NCI-H187 treated with DMSO at 0.1 percent for 48 hours (cell line): ENCODE results near the gene ACO1.

Experiments used
- DNase-seq: peaks from one replicate; lab custom pipeline; 2025; lab: John Stamatoyannopoulos, UW

Gene ACO1

DNA sequence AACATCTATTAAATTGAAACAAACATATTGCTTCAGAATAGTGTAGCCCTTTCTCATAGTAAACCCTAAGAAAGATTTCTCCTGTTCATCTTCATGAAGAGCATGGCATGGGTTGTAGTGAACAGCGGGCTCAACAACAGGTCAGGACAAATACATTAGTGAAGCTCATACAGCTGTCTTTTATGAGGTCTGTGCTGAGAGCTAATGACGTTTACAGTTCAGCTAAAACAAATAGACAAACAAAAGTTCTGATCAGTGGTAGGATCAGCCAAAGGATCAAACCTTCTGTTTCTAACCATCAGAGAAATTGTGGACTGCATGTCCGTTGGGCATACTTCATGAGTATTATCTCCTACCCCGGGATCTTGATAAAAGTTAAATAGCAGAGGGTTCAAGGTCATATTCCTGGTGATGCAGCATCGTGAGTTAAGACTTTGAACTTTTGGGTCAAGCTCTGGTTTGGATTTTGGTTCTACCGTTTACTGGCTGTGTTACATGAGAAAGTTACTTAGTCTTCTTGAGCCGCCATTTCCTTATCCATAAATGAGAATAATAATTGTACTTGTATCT is 37.9 kb downstream of the ACO1 start:
- DNase-seq: no peak

DNA sequence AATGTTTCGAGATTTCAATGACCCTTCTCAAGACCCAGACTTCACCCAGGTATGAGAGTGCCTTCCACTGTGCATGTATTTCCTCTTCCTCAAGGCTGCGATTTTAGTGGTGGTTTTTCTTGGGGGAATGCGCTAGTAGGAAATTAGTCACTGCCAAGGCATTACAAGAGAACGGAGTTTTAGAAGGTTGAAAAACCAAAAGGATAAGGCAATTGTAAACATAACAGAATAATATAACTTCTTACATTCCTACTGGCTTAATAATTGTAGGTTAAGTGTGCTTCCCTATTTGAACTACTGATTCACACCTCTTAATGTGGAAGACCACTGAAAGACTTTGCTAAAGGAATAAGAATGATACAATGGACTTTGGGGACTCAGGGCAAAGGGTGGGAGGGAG is 38.9 kb downstream of the ACO1 start:
- no peak for DNase-seq

DNA sequence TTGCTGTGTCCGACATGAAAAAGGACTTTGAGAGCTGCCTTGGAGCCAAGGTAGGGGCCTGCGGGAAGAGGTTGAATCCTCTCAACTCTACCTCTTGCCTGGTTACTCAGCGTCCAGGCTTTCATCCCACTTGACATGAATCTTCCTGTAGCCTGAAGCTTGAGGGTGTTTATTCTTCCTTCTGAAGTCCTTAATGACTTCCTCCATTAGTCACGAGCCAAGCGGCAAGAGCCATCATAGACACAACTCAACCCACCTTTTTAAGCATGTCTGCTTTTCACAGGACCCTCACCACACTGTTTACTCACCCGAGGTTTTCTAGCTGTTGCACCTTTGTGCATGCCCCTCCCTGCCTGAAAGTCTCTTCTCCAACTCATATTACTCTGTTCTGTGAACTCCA is 40.2 kb downstream of the ACO1 start:
- no peak for DNase-seq

DNA sequence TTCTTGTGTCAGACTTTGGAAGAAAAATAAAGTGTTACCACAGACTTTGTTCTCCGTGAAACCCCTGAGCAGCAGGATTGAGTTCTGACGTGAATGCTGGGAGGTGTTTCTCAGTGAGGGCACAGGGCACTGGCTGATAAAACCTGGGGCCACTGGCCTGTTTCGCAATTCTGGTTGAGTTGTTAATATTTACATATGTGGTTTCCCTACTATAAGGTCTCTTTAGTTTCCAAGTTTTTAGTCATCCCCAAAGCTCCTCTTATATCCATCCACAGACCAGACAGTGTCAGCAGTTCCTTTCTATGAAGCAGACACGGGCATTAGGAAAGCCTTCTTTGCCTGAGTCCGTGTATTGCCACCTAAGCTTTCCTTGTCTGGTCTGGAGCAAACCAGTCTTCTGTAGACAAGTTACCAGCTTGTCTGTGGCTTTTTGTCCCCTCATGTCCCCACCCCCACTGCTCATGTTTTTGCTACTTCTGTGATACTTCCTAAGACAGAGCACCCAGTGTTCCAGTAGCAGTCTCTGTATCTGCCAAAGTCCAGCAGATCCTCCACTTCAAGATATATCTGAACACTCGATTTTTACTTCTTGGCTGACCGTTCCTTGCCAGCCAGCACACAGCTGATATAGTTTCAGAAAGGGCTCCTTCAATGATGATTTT is 42.0 kb downstream of the ACO1 start:
- no peak for DNase-seq

DNA sequence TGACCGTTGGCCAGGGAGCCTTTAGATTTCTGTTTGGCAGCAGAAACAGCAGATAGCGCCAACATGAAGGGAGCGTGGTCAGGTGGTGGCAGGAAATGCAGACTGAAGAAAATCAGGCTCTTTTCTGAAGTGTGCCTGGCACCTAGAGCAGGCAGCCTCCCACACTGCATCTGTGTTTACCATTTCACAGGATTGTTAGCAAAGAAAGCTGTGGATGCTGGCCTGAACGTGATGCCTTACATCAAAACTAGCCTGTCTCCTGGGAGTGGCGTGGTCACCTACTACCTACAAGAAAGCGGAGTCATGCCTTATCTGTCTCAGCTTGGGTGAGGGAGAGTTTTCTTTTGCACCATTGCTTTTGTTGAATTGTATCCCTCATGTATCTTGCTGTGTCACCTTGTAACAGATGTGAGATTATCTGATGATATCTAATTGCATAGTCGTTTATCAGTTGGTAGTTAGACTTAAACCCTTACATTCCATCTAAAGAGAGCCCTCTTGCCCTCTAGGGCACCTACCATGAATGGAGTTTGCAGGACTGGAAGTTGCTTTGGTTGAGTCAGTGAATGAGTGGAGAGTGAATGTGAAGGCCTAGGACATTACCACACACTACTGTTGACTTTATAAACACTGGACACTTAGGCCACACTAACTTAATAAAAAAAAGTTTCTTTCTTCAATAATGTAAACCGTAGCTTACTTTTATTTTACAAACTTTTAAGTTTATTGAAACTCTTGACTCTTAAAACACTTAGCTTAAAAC is 42.8 kb downstream of the ACO1 start:
- no peak for DNase-seq

DNA sequence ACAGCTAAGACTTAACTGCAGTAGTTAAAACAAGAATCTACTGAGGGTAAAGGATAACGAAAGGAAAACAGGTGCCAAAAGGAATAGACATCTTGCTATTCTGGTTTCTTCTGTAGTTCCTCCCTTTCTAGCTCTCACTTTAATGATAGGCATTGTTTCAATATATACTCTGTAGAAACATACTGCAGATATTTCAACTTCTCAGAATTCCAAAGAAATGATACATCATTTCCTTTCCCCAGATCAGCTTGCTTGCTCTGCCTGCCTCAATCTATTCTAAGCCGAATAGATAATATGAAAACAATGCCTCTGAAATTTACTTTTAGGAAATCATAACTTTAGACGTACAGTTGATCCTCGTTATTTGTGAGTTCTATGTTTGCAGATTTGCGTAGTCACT is 46.3 kb downstream of the ACO1 start:
- no peak for DNase-seq

DNA sequence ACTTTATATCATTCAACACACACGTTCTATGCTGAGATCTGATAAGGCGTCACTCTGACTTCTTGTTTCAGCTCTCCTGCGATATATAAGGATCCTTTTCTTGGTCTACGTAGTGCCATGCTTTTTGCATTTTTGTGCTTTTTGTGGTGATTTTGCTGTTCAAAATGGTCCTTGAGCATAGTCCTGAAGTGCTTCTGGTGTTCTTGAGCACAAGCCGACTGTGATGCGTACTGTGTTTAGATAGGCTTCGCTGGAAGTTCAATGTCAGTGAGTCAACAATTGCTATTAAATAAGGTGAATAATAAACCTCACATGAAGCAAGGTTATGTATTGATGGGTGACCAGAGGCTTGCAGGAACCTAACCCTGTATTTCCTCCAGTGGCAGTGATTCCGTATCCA is 46.8 kb downstream of the ACO1 start:
- DNase-seq: no peak

DNA sequence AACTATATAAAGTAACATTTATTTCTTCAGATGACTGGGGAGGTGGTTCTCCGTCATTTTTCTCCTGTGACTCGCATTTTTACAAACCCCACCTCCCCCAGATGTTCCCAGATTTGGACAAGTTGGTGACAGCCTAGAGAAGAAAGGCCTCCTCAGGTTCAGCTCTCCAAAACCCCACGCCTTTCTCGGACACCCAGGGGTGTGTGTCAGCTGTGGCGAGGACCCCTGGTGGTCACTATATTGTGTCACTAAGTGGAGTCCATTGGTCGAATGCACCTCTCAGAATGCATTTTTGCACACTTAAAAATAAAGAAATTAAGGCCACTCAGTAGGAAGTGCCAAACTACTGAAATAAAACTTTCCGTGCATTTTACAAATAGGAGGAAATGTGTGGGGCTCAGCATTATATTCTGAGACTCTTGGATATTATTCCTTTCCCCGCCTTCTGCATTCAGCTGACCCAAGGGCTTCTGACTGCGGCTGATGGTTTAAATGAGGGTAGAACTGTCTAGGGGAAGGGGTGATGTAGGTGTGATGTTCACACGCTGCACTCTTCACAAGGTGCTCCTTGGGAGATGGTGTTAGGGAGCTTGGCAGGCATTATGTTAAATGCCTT is 47.6 kb downstream of the ACO1 start:
- DNase-seq: no peak

DNA sequence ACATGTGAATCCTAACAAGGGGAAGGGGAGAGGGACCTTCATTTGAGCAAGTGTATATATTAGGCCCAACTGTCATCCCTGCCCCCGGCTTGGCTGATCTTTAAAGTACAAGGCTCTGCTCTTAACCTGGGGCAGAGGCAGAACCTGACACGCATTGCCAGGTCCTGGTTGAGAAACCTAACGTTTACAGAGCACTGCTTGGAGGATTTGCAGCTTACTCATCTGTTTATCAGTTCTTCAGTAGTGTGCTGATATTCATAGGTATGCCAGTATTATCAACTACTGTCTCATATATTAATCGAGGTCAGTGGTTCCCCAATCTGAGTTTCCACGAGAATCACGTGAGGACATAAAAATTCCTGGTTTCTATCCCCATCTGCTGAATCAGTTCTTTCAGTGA is 50.4 kb downstream of the ACO1 start:
- no peak for DNase-seq

DNA sequence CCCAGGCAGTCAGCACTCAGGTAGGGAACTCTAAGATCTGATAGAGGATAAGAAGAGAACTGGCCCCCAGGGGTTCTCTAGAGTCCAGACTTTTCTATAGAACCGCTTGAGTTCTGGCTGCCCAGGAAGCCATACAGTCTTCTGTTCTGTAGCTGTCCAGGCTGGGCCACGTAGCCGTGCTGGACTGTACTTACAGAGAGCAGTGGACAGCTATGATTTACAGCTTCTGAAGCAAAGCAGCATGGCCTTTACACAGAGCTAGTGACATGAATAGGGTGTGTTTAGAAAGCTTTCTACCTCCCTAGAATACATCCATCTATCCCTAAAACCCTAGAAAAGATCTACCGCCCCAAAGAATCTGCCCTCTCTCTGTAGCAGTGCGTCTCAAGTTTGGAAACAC is 57.2 kb downstream of the ACO1 start:
- no peak for DNase-seq

DNA sequence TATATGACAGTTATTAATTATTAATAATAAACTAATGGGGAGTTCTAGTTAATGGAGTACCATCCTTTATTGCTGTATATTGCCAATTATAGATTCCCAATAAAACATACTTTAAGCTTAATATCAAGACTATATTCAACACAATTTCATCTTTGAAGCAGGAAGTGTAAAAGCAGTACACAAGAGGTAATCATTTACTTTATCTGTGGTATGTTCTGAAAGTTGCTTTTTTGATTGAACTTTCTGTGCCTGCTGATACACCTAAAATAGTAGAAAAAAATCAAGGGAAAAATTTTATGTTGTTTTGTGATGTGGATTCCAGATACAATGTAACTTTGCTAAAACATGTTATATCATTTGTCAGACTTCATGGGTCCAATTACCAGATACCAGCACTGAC is 58.0 kb downstream of the ACO1 start:
- DNase-seq: no peak

DNA sequence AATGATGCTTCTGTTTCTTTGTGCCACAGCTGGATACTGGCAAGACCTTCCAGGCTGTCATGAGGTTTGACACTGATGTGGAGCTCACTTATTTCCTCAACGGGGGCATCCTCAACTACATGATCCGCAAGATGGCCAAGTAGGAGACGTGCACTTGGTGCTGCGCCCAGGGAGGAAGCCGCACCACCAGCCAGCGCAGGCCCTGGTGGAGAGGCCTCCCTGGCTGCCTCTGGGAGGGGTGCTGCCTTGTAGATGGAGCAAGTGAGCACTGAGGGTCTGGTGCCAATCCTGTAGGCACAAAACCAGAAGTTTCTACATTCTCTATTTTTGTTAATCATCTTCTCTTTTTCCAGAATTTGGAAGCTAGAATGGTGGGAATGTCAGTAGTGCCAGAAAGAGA is 65.5 kb downstream of the ACO1 start:
- no peak for DNase-seq

DNA sequence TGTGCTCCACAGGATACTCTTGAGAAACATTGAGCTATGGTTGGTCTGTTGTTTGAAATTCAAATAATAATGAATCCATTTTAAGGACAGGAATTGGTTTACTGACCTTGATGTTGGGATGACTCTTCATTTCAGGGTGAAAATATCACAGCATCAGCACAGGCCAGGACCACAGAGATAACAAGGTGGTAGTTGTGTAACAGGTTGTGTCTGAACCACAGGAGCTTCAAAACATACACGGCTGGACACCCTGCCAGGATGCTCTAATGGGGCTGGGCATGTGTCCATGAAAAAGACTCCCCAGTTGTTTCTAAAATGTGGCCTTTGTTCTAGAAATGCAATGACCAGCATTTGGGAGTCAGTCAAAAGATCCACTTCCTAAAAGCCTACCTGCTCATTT is 69.8 kb downstream of the ACO1 start:
- DNase-seq: no peak

DNA sequence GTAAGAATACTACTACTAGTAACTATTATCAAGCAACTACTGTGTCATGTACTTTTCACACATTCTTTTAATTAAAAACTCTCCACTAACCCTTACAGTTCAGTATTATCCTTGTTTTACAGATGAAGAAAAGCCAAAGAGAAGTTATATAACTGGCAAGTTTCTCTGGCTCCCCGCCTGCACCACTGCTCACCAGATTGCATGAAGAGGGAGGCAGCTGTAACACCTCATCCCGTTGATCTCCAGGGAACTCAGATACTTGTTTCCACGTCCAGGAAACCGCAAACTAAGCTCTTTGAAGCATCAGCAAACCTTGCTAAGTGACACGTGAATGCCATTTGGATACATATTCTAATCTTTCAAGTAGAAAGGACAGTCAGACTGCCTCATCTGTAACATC is 71.3 kb downstream of the ACO1 start:
- no peak for DNase-seq

DNA sequence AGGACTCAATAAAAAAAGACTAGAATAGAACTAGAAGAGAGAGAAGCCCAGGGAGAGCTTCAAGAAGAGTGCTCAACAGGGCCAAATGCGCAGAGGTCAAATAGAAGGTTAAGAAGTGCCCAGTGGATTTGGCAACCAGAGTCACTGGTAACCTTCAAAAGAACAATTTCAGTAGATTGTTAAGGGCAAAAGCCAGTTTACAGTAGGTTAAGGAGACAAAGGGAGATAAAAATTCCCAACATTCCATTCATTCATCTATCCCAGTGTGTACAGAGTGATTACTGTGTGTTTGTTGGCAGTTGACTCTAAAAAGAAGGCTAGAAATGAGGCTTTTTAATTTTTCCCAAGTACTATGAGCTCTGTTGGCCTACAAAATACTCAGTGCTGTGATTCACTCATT is 72.1 kb downstream of the ACO1 start:
- no peak for DNase-seq

DNA sequence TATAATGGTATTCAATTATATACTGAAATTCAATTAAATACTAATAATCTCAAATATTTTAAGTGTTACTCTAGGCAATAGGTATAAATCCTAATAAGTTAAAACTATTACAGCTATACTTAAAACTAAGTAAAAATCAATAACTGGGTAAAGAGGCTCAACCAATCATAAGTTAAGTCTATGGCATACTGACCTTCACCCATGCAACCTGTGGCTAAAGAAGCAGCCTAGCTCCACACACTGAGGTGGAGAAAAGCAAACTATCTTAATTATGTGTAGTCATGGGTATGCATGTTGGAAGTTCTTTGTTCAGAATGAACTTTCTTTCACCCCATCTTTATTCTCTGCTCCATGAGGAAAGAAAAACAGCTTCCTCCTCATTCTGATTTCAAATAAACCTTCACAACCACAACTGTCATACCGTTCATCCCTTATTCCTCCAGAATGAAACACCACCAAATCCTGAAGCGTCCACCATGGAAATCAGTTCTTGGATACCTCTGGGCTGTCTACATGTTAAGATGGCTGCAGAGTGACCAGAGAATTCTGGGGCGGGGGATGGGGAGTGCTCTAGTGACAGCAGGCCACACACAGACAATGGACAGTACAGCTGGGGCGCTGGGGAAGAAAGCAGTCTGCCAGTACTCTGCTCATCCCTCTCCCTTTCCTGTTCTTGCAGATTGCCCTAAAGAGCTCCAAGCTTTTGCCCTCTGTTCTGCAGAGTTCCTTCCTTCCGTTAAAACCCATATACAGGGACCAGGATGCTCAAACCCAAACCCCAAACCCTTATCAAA is 79.3 kb downstream of the ACO1 start:
- DNase-seq: no peak

DNA sequence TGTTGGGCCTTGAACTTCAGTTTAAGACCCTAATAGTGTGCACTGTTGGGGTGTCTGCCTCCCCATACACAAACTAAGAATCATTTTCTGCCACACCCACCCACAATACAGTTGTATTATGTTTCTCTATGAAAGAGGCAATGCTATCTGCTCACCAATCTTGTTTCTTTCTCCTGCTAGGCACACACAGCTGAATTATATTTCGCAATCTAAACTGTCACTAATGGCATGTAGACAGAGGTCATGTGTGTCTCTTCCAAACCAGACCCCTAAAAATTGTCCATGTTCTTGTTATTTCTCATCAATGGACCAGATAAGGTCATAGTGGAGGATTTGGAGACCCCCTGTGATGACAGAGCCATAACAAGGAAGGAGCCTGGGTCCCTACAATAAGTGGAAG is 84.3 kb downstream of the ACO1 start:
- no peak for DNase-seq

DNA sequence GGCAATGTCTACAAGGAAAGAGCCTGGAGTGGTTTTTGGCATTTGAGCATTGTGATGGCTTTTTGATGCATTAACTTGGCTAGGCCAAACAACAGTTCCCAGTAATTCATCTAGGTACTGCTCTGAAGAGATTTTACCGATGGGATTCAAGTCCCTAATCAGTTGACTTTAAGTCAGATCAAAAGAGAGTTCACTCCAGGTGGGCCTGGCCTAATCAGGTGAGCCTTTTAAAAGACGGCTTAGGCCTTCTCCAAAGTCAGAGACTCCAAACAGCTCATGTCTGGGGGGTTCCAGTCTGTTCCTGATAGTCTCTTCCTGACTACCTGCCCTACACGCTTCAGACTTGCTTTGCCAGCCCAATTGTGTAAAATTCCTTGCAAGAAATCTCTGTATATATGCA is 87.9 kb downstream of the ACO1 start:
- DNase-seq: no peak

DNA sequence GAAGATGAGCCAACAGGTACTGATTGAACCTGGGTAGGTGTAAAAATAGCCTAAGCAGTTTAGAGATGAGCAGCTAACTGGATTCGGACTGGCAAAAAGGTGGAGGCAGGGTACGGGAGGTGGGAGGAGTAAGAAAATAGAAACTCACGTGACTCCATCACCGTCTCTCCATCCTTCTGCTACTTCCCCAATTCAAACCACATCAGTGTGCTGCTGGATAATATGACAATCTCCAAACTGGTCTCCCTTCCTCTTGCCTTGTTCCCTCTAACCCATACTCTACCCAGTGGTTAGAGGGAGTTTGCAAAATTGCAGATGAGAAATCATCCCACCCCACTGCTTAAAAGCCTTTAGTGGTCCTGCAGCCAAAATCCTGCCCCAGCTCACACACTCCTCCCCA is 98.9 kb downstream of the ACO1 start:
- DNase-seq: no peak

DNA sequence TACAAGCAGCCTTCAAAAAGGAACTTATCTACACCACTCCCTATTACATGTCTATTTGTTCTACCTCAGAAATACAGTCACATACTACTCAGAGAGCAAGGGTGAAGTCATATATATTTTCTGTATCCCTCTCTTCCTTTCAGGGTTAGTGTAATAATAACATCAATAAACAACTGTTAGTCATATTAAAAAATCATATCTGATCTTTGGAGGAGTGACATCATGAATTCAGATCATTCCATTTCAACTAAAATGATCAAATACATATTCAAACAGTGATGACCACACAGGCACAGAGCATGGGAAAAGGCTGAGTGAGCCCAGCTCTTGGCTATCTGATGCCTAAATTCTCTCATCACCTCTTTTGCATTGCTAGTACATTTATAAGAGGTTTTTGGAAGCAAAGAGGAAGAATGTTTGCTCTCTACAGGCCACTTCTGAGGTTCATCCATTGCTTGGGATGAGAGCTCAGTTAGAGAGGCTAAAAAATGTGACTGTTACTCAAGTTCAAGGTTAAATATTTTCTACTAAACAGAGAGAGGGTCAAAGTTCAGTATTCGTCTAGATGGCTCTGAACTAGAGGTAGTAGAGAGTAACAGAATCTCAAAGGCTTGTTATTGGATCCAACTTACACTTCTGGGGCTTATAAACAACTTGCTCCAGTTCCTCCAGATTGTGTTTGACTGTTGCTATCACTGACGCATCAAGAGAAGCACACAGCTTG is 102.6 kb downstream of the ACO1 start:
- no peak for DNase-seq

DNA sequence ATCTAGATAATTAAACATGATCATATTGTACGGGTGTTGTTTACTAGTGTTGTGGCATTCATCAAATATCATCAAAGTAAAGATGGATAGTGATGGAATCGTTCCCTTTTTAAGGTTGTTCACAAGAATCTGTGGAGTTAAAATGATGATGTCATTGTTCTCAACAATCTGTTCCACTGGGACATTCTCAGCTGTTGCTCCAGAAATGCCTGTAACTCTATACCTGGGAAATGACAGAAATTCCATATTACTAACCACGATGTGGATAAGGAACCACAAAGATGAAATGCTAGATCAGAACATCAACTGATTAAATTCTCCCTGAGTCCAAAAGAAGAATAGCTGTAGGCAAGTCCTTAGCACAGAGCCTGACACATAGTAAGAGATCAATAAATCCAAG is 103.5 kb downstream of the ACO1 start:
- no peak for DNase-seq

DNA sequence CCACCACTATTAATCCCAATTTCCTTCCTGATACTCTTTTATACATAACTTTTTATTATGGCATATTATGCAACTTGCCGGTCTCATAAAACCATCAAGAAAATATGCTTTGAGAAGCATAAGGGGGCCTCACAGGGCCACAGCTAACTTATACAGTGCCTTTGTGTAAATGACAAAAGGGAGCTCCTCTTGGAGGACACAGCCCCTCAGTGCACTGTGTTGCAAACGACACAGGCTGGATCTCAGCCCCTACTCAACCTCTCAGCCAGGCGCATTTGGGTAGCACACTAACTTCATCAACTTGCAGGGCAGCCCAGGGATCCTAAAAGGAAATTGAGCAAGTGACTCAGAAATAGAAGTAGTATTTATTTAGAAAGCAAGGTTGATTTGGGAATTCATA is 106.2 kb downstream of the ACO1 start:
- no peak for DNase-seq
